Inflammatory macrophage treated with lipopolysaccharide for 1 hour (primary cell): Measurements from ENCODE around the gene PITX1.
"Not testable (repeated sequence)": the region's sequence is repeated elsewhere in the genome, so short reads cannot be mapped to it uniquely, and the experiment has no call there.

Experiments
- DNase-seq, 2 donors: peaks; one replicate each; pipeline ENCODE4 v3.0.0-alpha.2; 2020 to 2022

The PITX1 gene

DNA sequence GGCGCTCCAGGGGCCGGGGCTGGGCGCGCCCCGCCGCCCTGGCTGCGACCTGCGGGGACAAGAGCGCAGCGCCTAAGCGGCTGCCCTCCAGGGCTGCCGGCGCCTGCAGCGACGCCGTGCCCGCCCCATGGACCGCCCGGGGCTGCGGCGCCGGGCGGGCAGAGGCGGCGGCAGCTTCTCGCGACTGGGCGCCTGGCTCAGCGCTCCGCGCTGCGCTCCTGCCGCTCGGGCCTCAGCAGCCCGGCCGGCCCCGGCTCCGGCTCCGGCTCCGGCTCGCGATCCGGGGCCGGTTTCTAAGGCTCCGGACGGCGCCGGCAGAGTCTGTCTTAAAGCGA is at the start of gene PITX1:
Gene PITX1 (minus strand): TSS at position 328 of the 335 bp plus-strand sequence. CDS start 347 bp downstream, outside the sequence.
- no peak for DNase-seq

DNA sequence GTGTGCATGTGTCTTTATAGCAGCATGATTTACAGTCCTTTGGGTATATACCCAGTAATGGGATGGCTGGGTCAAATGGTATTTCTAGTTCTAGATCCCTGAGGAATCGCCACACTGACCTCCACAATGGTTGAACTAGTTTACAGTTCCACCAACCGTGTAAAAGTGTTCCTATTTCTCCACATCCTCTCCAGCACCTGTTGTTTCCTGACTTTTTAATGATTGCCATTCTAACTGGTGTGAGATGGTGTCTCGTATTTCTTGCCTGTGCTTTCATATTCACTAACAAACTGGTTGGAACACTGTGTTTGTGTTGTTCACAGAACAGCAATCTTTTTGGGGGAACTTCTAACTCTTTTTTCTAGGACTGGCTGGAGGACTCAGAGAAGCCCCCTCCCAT is 49.3 kb upstream of the PITX1 start:
- not testable (repeated sequence) for DNase-seq

DNA sequence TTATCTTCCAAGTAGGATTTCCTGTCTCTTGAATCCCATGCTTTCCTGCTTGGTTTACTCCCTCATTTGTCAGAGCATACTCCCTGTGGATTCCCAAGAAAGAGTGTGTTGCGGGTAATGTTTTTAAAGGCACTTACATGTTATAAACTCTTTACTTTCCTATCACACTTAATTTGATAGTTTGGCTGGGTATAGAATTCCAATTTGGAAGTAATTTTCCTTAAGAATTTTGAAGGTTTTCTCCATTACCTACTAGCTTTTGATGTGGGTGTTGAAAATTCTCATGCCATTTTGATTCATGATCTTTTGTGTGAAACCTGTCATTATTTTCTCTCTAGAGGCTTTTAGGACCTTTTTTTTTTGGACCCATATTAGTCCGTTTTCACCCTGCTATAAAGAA is 47.2 kb upstream of the PITX1 start:
- no peak for DNase-seq

DNA sequence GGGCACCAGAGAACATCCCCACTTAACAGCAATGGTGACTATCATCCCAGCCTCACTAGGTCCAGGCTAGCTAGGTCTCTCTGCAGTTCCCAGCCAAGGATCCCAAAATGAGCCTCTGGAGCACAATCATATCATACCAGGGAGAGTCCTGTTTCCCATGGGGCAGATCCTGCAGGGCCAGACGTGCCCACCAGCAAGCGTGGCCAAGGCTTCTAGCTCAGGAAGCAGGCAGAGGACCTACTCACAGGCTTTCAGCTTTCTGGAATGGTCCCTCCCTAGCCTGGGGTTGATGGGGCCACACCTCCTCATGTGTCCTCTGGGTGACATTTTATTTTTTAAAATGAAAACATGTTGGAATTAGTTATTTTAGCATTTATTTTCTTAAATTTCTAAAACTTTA is 45.7 kb upstream of the PITX1 start:
- no peak for DNase-seq

DNA sequence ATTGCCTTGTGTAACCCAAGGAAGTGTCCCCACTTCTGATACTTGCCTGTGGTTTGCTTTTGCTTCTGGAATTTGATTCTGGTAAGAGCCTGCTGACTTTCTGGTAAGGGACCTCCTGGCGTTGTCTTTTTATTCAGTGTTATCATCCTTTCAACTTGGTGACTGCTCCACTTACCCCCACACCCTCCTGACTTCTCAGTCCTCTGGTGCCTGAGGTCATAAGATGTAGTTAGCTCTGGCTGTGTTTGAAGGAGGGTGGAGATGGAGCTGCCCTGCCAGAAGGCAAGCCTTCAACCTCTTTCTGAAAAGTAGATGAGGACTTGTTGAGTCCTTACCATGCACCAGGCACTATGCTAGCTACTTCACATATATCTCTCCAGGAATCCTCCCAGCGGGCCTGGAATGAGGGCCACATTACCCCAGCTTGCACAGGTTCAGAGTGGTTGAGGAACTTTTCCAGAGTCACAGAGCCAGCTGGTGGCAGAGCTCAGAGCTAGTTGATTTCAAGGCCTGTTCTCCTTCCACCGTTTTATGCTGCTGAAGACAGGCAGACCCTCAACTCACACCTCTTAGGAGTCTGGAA is 45.2 kb upstream of the PITX1 start:
- DNase-seq = no peak

DNA sequence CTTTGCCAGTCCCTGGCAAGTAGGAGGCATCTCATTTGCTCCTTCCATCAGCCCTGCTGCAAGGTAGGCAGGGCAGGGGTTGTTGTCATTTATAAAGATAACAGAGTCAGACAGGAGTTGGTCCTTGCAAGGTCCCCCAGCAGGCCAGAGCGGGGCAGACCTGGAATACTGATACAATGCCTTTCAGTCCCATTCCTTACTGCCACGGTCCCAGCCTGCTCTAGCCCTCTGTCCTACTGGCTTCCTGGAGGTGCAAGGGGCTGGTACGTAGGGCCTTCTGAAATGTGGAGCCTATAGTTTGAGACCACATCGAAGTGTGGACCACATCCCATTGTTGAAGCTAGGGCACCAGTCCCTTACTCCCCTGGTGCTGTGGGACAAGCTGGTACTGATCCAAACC is 42.8 kb upstream of the PITX1 start:
- DNase-seq = no peak

DNA sequence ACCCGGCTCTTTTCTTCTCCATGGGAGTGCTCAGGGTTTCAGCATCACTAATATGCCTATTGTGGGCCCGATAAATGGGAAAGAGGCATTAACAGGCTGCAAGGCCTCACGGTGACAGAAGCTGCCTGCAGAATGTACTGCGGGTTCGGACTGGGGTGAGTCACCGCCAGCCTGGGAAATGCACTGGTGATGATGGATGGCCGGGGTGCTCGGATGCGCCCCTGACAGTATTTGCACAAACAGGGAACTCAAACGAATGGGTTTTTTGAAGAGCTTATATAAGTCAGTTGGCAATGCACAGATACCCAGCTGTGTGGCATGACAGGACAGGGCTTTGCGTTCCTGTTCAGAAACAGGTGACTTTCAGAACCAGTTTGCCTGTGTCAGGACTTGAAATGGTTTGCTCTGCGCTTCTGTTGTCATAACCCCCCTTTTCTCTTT is 42.0 kb upstream of the PITX1 start:
- DNase-seq = no peak

DNA sequence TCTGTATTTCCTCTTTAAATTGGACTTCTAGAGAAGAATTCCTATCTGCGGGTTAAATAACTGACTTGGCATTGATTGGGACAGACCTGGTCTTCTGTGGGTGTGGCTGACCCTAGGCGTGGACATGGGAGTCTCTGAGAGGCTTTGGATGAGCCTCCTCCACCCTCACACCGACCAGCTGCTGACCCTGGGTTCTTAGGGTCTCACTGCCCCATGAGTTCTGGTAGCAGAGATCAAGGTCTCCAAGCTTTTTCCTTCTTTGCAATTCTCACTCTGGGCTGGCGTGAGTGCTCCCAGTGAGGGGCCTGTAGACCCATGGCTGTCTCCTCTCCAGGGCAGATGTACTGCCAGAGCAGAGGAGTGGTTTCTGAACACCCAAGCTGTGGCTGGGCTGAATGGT is 41.6 kb upstream of the PITX1 start:
- DNase-seq = no peak

DNA sequence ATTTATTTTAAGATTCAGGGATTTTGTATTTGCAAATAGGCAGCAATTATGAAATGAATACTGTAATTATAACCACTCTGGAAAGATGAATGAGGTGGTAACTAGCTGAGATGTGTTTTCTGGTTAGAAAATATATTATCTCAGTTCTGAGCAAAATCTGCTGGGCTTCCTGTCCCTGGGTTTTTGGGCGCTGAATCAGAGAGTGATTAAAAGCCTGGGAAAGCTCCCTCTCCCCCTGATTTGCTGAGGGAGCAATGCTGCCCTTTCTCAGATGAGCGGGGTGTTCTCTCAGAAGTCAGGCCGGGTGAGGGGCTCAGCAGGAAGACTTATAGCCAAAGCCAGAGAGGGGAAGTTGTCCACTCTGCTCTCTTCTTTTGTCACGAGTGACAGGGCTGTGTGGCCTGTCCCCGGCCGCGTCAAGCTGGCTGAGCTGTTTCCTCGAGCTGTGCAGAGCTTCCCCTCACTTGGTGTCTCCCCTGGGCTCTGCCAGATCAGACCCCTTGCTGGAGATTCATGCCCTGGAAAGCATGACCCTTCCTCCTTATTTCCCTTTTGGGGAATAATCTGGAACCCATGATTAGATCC is 39.8 kb upstream of the PITX1 start:
- no peak for DNase-seq

DNA sequence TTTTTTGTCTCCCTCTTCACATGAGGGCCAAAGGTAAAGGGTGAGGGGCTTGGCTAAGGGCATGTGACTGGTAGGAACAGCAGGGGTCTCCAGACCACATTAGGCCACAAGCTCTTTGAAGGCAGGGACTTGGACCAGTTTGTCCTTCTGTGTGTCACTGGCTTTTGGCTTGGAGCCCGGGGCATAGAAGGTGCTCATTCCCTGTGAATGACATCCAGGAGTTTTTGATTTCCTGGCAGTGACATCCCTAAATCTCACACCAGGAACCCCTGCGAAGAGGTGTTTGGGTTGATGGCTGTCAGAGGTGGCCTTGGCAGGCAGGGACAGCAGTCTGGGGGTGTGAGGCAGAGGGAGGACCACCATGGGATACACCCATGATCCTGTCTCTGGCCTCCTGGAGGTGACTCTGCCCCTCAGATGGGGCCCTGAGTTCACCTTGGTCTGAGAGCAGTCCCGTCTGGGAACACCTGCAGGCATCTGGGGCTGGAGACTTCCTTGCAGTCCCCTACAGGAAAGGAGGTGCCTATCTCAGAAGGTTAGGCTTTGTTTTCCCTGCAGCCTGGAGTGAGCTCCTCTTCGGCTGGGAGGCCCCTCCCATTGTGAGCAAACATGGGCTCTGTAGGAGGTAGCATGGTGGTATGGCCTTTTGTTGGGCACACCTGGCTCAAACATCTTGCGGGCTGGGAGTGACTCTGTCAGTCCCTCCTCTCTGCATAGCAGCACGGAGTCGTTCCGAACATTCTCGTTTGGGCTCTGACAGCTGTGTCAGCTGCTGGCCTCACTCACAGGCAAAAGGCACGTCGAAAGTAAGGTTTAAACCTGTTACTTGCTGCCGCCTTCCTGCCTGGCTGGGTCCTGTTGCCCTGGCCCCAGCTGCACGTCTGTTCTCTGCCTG is 38.6 kb upstream of the PITX1 start:
- DNase-seq = no peak

DNA sequence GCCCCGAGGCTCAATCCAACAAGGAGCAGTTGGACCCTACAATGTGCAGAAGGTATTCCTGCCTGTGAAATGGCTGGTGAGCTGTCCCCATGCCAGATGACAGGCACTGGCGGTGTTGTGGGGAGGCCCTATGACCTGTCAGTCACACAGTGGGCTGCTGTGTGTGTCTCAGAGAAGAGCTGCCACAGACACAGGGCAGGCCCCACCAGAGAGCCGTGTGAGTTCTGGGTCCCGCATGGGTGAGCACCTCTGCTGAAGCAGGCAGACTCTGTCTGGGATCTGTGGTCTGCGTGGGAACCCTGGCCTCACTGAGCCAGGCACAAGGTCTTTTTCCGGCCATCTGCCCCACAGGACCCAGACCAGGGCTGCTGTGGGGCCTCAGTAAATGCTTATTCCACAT is 37.3 kb upstream of the PITX1 start:
- DNase-seq = no peak

DNA sequence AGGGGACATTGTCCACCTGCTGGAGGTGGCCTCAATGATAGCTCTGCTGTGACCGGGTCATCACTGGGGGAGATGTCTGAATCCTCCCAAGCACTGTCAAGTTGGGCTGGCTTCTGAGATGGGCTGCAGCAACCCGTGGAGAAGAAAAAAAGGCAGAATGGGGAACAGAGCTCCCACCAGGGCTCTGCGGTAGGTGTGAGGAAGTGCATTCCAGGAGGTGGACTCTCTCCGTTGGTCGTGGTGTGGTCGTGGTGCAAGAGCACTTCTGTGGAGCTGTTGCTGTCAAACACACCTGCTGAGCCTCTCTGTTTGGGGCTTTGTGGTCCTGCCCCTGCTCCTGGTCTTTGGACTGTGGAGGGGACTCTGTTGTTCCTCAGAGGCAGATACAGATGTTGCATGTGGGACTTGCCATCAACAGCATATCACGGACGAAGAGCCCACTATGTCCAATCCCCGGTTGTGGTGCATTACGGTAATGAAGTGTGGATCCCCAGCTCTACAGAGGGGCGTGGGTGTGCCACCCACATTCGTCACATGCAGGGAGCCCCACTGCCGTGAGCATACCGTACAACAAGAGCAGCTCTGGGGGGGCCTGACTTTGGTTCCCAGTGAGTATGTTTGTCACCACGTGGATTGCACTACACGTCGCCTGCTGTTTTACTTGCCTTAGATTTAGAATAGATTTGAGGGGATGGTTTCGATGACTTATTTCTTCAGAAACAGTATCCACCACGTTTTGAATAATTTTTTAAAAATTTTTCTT is 36.0 kb upstream of the PITX1 start:
- DNase-seq = no peak

DNA sequence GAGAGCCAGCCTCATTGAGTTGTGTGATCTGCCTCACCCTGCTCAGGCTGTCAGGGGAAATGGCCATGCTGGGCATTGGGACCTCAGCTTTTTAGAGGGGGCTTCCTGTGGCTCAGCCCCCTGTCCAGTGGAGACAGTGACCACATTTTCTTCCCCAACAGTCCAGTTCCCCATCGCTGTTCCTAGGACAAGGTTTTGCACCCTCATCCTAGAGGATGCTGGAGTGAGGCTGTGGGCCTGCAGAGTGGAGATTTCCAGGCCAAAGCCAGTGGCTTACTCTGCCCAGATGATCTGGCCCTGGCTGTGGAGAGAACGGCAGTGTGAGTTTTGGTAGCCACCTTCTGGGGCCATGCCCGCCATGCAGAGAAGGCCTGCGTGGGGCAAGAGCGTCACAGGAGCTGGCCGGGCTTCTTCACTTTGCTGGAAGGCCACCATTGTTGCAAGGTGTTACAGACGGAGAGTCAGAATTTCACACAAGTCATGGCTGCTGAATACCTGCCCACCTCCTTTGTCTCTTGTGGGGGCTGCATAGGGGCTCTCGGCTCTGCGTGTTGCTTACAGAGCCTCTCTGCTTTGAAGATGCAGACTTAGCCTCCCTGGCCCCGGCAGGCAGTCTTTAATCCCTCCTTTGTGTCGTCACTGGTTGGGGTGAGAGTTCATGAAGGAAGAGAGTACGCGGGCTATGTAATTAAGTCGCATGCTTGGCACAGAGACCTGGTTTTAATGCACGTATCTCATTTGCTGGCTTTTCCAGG is 35.2 kb upstream of the PITX1 start:
- DNase-seq = no peak

DNA sequence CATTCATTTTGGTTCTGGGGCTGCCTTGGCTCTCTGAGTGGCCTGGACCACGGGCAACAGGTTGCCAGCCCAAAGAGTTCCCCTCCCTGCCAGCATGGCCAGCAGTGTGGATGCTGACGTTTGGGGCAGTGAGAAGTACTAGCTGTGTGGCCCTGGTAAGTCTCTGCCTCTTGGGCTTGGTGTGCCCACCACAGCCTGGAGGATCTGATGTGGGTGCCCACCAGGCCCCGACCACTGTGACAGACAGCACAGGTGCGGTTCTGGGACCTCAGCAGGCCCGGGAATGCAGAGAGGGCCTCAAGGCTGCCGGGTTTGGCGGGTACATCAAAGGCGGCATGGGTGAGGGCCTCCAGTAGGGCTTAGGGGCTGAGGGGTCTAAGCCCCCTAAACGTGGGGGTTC is 33.6 kb upstream of the PITX1 start:
- DNase-seq = no peak

DNA sequence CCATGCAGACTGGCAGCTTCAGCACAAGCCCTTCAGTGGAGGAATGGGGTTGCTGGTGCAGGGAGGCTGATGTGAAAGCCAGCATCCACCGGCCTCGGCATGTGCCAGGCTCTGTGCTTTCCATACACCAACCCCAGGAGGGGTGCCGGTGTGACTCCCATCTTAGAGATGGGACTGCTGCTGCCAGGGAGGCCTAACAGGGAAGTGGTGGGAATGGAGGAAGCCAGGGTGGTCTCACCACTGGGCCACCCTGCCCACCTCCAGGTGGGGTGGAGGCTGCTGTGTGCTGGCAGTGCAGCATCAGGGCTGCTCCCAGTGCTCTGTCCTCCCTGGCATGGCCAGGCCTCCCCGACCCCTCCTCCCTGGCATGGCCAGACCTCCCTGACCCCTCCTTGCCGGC is 32.8 kb upstream of the PITX1 start:
- DNase-seq = no peak

DNA sequence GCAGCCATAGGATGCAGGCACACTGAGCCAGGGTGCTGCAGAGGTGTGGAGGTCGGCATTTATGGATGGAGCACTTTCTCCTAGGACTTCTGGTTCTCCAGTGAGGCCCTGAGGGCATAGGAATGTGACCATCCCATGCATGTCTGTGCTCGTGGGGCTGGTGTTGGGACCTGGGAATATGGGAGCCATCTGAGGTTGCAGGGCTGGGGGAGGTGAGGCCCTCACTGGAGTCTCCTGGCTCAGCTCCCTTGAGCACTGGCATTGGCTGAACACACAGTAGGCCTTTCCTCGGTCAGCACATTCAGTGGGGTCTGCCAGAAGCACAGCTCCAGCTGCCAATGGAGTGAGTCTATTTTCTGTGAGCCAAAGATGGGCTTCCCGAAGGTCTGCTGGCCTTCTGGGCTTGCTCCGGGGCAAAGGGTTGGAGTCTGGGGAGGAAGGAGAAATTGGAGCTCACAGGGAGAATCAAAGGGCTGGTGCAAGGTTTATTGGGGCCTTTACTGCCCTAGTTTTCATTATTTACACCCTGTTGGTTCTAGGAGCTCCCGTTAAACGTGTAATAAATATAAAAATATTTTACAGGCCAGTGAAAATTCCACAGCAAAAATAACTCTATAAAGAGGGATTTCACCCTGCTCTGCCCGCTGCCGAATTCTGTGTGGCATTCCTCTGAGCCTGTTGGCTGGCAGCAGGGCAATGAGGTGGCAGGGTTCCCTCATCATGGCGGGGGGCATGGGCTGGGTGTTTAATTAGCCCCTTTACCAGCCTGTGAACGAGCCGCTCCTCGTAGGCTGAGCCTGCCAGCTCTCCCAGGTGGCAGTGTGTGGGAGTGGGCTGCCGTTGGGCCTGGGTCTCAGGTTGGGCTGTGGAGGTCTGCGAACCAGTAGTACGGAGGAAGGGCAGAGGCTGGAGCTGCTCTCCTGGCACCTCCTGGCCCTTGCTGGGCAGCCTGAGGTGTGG is 31.6 kb upstream of the PITX1 start:
- no peak for DNase-seq

DNA sequence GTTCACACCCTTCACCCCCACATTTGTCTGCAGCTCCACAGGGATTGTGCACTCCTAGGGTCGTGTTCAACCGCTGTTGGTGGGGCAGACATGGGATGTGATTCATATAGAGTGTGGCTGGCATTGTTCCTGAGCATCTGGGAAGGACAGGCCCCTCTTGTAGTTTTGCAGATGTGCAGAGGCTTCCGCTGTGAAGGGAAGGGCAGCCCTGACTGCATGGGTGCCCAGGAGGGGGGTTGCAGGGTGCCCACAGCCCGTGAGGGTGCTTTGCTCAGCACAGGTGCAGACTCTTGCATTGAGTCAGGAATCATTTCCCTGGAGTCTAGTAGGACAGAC is 30.2 kb upstream of the PITX1 start:
- DNase-seq = no peak

DNA sequence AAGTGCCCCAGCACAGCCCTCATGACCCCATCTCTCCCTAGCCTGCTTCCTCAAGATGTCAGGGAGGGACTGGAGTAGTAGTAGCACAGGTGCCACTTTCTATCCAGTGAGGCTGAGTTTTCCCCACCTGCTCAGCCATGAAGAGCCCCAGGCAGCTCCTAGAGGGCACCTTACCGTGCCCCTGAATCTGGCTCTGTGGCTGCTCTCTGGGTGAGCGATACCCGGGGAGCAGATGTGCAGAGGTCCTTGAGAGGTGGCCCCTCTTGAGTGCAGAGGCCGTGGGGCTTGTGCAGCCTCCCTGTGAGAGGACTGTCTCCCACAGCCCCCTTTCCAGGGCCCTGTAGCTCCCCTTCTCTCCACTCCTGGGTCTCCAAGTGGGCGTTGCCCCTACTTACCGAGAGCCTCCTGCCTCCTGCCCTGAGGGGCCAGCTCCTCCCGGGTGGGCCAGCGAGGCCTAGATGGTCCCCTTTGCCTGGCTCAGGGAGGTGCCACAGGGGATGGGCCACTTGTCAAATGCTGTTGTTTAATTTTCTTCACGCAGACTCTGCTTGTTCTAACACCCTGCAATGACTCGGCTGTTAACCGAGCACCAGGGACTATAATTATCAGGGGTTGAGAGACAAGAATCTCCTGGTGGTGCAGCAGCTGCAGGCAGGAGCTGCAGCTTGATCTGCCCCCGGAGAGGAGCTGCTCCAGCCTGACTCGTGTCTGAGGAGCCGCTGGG is 29.6 kb upstream of the PITX1 start:
- DNase-seq = no peak

DNA sequence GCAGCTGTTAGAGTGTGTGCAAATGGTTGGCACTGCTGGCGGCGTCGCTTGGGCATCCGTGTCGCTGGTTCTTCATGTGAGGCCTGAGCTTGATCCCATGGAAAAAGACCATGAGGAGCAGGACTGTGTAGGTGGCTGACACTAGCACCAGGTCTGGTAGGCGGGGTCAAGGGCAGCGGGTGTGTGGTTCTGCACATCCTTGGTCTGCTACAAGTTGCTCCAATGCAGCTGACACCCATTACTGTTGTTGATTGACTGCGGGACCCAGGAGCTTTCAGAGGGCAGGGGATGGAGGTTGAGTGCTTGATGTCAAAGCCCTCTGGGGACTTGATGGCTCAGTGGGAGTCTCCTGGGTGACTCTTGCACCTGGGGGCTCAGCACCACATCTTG is 29.0 kb upstream of the PITX1 start:
- DNase-seq = no peak

DNA sequence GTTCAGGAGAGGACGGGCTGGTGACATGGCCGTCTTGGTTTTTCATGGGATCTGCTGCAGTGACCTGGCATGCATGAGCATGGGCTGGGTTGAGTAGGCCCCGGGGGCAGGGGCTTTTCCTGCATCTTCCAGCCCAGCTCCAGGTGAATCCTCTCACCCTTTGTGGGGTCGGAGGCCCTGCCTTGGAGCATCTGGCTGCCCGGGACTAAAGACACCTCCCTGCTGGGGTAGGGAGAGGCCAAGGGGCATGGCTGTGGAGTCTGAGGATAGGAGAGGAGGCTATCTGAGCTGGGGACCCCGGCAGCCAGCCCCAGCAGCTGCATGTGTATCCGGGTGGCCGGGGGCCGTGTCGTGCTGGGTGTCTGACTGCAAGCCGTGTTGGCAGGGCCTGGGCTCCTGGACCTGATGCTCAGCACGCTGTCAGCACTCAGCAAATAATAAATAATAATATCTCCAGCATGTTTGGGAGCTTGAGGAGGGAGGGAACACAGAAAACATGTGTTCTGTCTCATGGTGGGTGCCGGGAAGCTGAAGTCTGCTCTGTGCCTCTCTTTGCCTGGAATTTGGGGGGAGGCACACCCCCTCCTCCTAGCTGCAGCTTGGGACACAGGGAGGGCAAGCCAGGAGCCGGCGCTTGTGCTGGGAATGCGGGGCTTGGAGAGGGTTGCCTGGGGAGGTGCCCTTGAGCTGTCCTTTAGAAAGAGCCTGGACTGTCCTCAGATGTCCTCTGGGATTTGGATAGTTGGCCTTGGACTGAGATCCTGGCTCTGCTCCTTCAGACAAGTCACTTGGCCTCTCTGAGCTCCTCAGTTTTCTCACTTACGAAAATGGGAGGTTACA is 28.4 kb upstream of the PITX1 start:
- DNase-seq = no peak
